H1 (cell line): ENCODE measurements around the gene BCO2.
"Not testable (repeated sequence)": the region's sequence is repeated elsewhere in the genome, so short reads cannot be mapped to it uniquely, and the experiment has no call there.

Source experiments
- EGR1 ChIP-seq: IDR thresholded peaks from 2 replicates; pipeline ENCODE4 v1.6.1; 2011; ENCODE audit warnings: low read depth, low read length, borderline replicate concordance
- EP300 ChIP-seq, 2 experiments: IDR thresholded peaks; 1 replicate in 1 of 2; 2 replicates in 1 of 2; pipeline ENCODE4 v1.6.1; 2011 to 2012; ENCODE audit warnings: low read depth in 2 of 2, low read length in 2 of 2, mild to moderate bottlenecking in 2 of 2, borderline replicate concordance in 1 of 2, inconsistent platforms in 1 of 2, moderate library complexity in 1 of 2
- POLR2A ChIP-seq, 2 experiments: IDR thresholded peaks; 1 replicate in 1 of 2; 2 replicates in 1 of 2; pipeline ENCODE4 v1.6.1; 2011; ENCODE audit warnings: low read depth in 2 of 2, low read length in 2 of 2, mild to moderate bottlenecking in 2 of 2; ENCODE audit errors: control extremely low read depth in 1 of 2
- YY1 ChIP-seq: IDR thresholded peaks from 2 replicates; pipeline ENCODE4 v1.6.1; 2011; ENCODE audit warnings: low read depth, mild to moderate bottlenecking, low read length
- TF ChIP-seq, protein P1 (sequence below): IDR thresholded peaks from 2 replicates; pipeline ENCODE4 v1.6.1; 2011; ENCODE audit warnings: low read length, improper control_type of control experiment
- TF ChIP-seq, protein P2 (sequence below), 3 experiments: IDR thresholded peaks; 1 replicate in 2 of 3; 2 replicates in 1 of 3; pipeline versions ENCODE4 v1.5.1 to v1.6.1; 2011; ENCODE audit warnings: low read length in 3 of 3, mild to moderate bottlenecking in 3 of 3, inconsistent platforms in 2 of 3, low read depth in 1 of 3, moderate library complexity in 1 of 3; ENCODE audit not compliant: insufficient read depth in 1 of 3; ENCODE audit errors: control extremely low read depth in 1 of 3

DNA sequence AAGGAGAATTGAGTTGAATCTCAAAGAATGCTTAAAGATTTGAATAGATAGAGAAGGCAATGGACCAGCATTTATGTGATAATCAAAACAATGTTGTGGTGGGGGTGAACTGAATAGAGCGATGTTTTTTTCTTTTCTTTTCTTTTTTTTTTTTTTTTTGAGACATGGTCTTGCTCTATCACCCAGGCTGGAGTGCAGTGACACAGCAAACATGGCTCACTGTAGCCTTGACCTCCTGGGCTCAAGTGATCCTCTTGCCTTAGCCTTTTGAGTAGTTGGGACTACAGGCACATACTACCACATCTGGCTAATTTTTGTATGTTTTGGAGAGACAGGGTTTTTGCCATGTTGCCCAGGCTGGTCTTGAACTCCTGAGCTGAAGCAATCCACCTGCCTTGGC lies 13.1 kb upstream of the BCO2 start:
- TF ChIP-seq POLR2A (IDR thresholded peaks at IDR 0.05; ENCODE audit: control extremely low read depth in 1 of 2, low read depth in 2 of 2, low read length in 2 of 2); YY1; EGR1; EP300 (IDR thresholded peaks at IDR 0.05; ENCODE audit: borderline replicate concordance in 1 of 2, low read depth in 2 of 2, low read length in 2 of 2): not testable (repeated sequence)
- TF ChIP-seq, protein P1, sequence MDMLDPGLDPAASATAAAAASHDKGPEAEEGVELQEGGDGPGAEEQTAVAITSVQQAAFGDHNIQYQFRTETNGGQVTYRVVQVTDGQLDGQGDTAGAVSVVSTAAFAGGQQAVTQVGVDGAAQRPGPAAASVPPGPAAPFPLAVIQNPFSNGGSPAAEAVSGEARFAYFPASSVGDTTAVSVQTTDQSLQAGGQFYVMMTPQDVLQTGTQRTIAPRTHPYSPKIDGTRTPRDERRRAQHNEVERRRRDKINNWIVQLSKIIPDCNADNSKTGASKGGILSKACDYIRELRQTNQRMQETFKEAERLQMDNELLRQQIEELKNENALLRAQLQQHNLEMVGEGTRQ, result not testable (repeated sequence)
- TF ChIP-seq, protein P2, sequence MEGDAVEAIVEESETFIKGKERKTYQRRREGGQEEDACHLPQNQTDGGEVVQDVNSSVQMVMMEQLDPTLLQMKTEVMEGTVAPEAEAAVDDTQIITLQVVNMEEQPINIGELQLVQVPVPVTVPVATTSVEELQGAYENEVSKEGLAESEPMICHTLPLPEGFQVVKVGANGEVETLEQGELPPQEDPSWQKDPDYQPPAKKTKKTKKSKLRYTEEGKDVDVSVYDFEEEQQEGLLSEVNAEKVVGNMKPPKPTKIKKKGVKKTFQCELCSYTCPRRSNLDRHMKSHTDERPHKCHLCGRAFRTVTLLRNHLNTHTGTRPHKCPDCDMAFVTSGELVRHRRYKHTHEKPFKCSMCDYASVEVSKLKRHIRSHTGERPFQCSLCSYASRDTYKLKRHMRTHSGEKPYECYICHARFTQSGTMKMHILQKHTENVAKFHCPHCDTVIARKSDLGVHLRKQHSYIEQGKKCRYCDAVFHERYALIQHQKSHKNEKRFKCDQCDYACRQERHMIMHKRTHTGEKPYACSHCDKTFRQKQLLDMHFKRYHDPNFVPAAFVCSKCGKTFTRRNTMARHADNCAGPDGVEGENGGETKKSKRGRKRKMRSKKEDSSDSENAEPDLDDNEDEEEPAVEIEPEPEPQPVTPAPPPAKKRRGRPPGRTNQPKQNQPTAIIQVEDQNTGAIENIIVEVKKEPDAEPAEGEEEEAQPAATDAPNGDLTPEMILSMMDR (IDR thresholded peaks at IDR 0.05; ENCODE audit: control extremely low read depth in 1 of 3, insufficient read depth in 1 of 3, low read depth in 1 of 3, low read length in 3 of 3), result not testable (repeated sequence)
